Measurements from ENCODE around the gene ATP2B3.

- TF ChIP-seq POLR2AphosphoS5 (IDR thresholded peaks at IDR 0.05; ENCODE audit: low read depth, low read length) (no peak), POLR2A (IDR thresholded peaks at IDR 0.05; ENCODE audit: low read depth, low read length) (no peak), SPI1 (IDR thresholded peaks at IDR 0.05; ENCODE audit: low read depth, low read length) (no peak), TAF1 (IDR thresholded peaks at IDR 0.05; ENCODE audit: low read depth, low read length) (no peak), PAX5 (IDR thresholded peaks at IDR 0.05; ENCODE audit: insufficient read depth, low read length, severe bottlenecking) (no peak)
These were observed 65.5 kb downstream of the ATP2B3 start for GRCh38 chrX:153582896-153583295.
